Hepatocyte (in vitro differentiated cells): ENCODE data around the gene RPUSD4.

ENCODE experiments used
- EZH2 ChIP-seq: fragments of 200-600 bp; sonication (generic); IDR thresholded peaks from 2 replicates; pipeline ENCODE4 v1.6.1; 2016; ENCODE audit warnings: antibody characterized with exemption, mild to moderate bottlenecking, borderline replicate concordance
- TF ChIP-seq, protein P1 (sequence below): fragments of 200-600 bp; sonication (generic); IDR thresholded peaks from 2 replicates; pipeline ENCODE4 v1.5.1; 2016; ENCODE audit warnings: antibody characterized with exemption, mild to moderate bottlenecking; ENCODE audit not compliant: poor library complexity

DNA sequence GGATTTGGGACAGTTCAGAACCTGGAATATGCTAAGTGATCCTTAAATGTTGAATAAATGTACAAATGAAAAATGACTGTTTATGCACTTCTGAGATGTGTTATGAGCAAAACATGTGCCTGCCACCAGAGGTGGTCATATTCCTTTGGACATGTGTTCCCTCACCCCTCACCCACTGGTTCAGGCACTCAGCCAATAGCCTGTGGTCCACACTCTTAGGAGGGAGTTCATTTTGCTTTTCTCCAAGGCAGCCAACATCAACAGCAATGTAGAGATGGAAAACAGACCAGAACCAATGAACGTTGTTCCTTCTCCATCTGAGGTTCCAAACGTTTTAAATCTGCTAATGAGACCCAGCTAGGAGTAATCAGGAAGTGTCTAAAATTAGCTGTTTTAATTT is 44.0 kb downstream of the RPUSD4 start:
- no peak for TF ChIP-seq EZH2
- TF ChIP-seq, protein P1, sequence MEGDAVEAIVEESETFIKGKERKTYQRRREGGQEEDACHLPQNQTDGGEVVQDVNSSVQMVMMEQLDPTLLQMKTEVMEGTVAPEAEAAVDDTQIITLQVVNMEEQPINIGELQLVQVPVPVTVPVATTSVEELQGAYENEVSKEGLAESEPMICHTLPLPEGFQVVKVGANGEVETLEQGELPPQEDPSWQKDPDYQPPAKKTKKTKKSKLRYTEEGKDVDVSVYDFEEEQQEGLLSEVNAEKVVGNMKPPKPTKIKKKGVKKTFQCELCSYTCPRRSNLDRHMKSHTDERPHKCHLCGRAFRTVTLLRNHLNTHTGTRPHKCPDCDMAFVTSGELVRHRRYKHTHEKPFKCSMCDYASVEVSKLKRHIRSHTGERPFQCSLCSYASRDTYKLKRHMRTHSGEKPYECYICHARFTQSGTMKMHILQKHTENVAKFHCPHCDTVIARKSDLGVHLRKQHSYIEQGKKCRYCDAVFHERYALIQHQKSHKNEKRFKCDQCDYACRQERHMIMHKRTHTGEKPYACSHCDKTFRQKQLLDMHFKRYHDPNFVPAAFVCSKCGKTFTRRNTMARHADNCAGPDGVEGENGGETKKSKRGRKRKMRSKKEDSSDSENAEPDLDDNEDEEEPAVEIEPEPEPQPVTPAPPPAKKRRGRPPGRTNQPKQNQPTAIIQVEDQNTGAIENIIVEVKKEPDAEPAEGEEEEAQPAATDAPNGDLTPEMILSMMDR, result no peak
